ENCODE results near the gene PLTP. TPM values are rescaled to one million over a fixed set of nuclear protein-coding genes. Genes with fewer than 3 reads are reported as not detected.

Gene PLTP
- total and polyA plus RNA-seq, 4 donors: 80.7 to 445 (median 108) TPM

DNA sequence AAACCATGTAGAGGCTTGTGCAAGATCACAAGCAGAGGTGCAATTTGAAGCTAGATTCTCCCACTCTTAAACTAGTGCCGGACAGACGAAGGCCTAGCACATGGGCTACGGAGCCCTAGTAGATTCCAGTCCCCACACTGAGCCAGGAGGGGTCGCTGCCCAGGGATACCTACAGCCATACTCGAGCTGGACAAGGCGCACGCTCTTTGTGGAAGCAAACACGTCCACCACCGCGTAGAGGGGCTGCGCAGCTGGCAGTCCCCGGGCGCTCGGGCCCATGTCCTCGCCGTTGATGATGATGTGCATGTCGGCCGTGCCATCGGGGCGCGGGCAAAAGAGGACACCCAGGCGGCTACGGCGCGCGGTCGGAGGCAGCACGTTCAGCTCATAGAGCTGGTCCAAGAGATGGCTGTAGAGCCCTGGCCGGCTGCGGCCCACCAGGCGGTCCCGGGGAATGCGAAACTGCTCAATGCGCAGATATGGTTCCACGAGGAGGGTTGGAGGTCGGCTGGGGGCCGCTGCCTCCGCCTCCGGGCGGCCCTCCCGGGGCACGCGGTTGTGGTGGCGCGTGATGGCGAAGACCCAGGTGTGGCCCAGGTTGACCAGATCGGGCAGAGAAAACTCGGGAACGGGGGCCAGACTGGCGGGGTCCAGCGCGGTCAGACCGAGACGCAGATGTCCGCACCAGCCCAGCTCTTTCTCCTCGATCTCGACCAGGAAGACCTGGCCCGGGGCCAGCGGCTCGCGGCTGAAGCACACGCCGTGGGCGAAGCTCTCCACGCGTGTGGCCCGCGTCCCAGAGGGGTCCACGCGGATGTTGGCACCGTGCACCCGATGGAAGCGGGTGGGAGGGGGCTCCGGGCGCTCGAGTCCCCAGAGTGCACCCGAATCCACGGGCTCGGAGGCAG, 21.6 kb downstream of the PLTP start:
- Histone ChIP-seq H3K27me3 (ENCODE audit: control insufficient read depth in 1 of 2, insufficient read depth in 2 of 2, low read length in 1 of 2) (no peaks in the 10 kb centered on the region), H3K9me3 (ENCODE audit: control insufficient read depth, low read length) (no peaks in the 10 kb centered on the region), H3K27ac (ENCODE audit: low read depth in 1 of 2, low read length in 2 of 2) (peak overlapping the region in 1 of 2 donors; percentile 50), H3K4me3 (ENCODE audit: low read length in 2 of 2) (peak overlapping the region; percentile 42 to 55), H3K4me1 (ENCODE audit: control insufficient read depth in 1 of 2, insufficient read depth in 2 of 2, low read length in 2 of 2) (no peaks in the 10 kb centered on the region), H3K36me3 (ENCODE audit: control insufficient read depth in 1 of 2, insufficient read depth in 2 of 2, low read length in 1 of 2) (no peaks in the 10 kb centered on the region)
- 1% methylated on average over 76 to 79 of the region's 79 CpGs for WGBS, 2 donors
- DNase-seq (peak; percentile 90 to 95), ATAC-seq (ENCODE audit: low FRiP score) (peak; percentile 89)
- intact Hi-C loops (cut with DNase I): loop anchor here (5.0 kb wide), 2 partner anchors 82 to 93 kb away; partner anchors contain the start of gene ZNF335 (in 1 of the 2)

GRCh38 chr20:45888681-45889080, 23.3 kb downstream of the PLTP start:
- Histone ChIP-seq H3K27ac (ENCODE audit: low read depth in 1 of 2, low read length in 2 of 2) (no peak overlapping the region), H3K9me3 (ENCODE audit: control insufficient read depth, low read length) (no peaks in the 10 kb centered on the region), H3K27me3 (ENCODE audit: control insufficient read depth in 1 of 2, insufficient read depth in 2 of 2, low read length in 1 of 2) (no peaks in the 10 kb centered on the region), H3K4me3 (ENCODE audit: low read length in 2 of 2) (no peak overlapping the region), H3K36me3 (ENCODE audit: control insufficient read depth in 1 of 2, insufficient read depth in 2 of 2, low read length in 1 of 2) (peaks cover 0 to under 1% of the 10 kb centered on the region in 2 donors), H3K4me1 (ENCODE audit: control insufficient read depth in 1 of 2, insufficient read depth in 2 of 2, low read length in 2 of 2) (no peaks in the 10 kb centered on the region)
- ATAC-seq (ENCODE audit: low FRiP score) (no peak), DNase-seq (peak in 1 of 2 donors; percentile 65)
- intact Hi-C loops (cut with DNase I): loop anchor here in 1 of 2 donors (10.0 kb wide), 1 partner anchor 54 kb away; the partner anchor contains the start of gene SNX21
- WGBS, 2 donors: 88 to 89% methylated on average over 3 of the region's 3 CpGs

- H3K27ac ChIP-seq (ENCODE audit: low read depth in 1 of 2, low read length in 2 of 2): no peak within 1 kb of the TSS
- intact Hi-C loops (cut with DNase I): loop anchor here in 1 of 2 donors (10.0 kb wide), 1 partner anchor 53 kb away; the partner anchor contains the start of gene SNX21
- no peak within 1 kb of the TSS for H3K4me3 ChIP-seq (ENCODE audit: low read length in 2 of 2)
- no peaks in the 10 kb centered on the region for H3K4me1 ChIP-seq (ENCODE audit: control insufficient read depth in 1 of 2, insufficient read depth in 2 of 2, low read length in 2 of 2)
- ATAC-seq (ENCODE audit: low FRiP score) (no peak), DNase-seq (peak in 1 of 2 donors; percentile 28)
- H3K27me3 ChIP-seq (ENCODE audit: control insufficient read depth in 1 of 2, insufficient read depth in 2 of 2, low read length in 1 of 2): no peaks in the 10 kb centered on the region
- H3K36me3 ChIP-seq (ENCODE audit: control insufficient read depth in 1 of 2, insufficient read depth in 2 of 2, low read length in 1 of 2): peaks cover 0 to 2% of the 10 kb centered on the region in 2 donors
- 91 to 95% methylated on average over 8 of the region's 8 CpGs for WGBS, 2 donors
- H3K9me3 ChIP-seq (ENCODE audit: control insufficient read depth, low read length): no peaks in the 10 kb centered on the region
Measured at GRCh38 chr20:45887346-45887715, 24.6 kb downstream of the PLTP start, which contains the start of gene SPATA25. Gene SPATA25, minus strand, starts transcription at chr20:45887622. Its CDS starts 32 bp downstream, at chr20:45887590.

DNA sequence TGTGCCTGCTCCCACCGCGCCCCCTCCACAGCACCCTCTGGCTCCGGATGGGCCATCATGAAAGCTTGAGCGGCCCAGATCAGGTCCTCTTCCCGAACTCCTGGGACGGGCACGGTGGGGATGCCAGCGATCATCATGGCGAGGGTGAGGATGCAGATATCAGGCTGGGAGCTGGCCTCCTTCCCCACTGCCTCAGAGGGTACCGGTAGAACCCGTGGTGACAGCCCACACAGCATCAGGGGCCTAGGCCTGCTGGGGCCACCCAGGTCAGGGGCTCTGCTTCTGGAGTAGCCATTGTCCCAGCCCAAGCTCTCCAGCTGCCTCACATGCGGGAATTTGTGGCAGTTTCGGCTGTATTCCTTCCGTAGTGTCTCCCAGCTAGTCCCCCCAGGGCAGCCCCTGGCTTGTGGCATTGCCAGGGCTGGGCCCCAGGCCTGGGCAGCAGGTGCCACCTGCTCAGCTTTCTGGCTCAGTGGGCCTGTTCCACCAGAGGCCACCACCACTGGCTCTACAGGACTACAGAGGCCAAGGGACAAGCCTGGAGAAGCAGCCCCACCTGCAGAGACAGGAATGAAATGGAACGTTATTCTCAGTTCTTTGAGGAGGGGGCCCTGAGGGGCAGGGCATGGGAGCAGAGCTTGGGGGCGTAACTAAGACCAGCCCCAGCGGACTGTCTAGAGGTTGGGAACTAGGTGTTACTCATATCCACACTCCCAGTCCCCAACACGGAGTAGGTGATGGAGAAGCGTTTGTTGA, 25.2 kb downstream of the PLTP start:
- H3K4me1 ChIP-seq (ENCODE audit: control insufficient read depth in 1 of 2, insufficient read depth in 2 of 2, low read length in 2 of 2): no peaks in the 10 kb centered on the region
- peak in 1 of 2 donors; percentile 72 for DNase-seq
- H3K4me3 ChIP-seq (ENCODE audit: low read length in 2 of 2): no peak overlapping the region
- 85 to 87% methylated on average over 19 of the region's 19 CpGs for WGBS, 2 donors
- intact Hi-C loops (cut with DNase I): loop anchor here in 1 of 2 donors (10.0 kb wide), 1 partner anchor 52 kb away; the partner anchor contains the start of gene SNX21
- no peak overlapping the region for H3K27ac ChIP-seq (ENCODE audit: low read depth in 1 of 2, low read length in 2 of 2)
- H3K36me3 ChIP-seq (ENCODE audit: control insufficient read depth in 1 of 2, insufficient read depth in 2 of 2, low read length in 1 of 2): peaks cover 0 to 2% of the 10 kb centered on the region in 2 donors
- ATAC-seq (ENCODE audit: low FRiP score): no peak
- H3K27me3 ChIP-seq (ENCODE audit: control insufficient read depth in 1 of 2, insufficient read depth in 2 of 2, low read length in 1 of 2): no peaks in the 10 kb centered on the region
- no peaks in the 10 kb centered on the region for H3K9me3 ChIP-seq (ENCODE audit: control insufficient read depth, low read length)

GRCh38 chr20:45883100-45883469, 28.9 kb downstream of the PLTP start:
- H3K27me3 ChIP-seq (ENCODE audit: control insufficient read depth in 1 of 2, insufficient read depth in 2 of 2, low read length in 1 of 2): no peaks in the 10 kb centered on the region
- no peak for ATAC-seq (ENCODE audit: low FRiP score)
- H3K36me3 ChIP-seq (ENCODE audit: control insufficient read depth in 1 of 2, insufficient read depth in 2 of 2, low read length in 1 of 2): peaks cover 0 to 2% of the 10 kb centered on the region in 2 donors
- no peak overlapping the region for H3K4me3 ChIP-seq (ENCODE audit: low read length in 2 of 2)
- intact Hi-C loops (cut with DNase I): loop anchor here in 1 of 2 donors (10.0 kb wide), 1 partner anchor 48 kb away; the partner anchor contains the start of gene SNX21
- WGBS, 2 donors: 76% methylated on average over 9 of the region's 9 CpGs
- DNase-seq: no peak
- H3K9me3 ChIP-seq (ENCODE audit: control insufficient read depth, low read length): no peaks in the 10 kb centered on the region
- no peak overlapping the region for H3K27ac ChIP-seq (ENCODE audit: low read depth in 1 of 2, low read length in 2 of 2)
- no peaks in the 10 kb centered on the region for H3K4me1 ChIP-seq (ENCODE audit: control insufficient read depth in 1 of 2, insufficient read depth in 2 of 2, low read length in 2 of 2)

DNA sequence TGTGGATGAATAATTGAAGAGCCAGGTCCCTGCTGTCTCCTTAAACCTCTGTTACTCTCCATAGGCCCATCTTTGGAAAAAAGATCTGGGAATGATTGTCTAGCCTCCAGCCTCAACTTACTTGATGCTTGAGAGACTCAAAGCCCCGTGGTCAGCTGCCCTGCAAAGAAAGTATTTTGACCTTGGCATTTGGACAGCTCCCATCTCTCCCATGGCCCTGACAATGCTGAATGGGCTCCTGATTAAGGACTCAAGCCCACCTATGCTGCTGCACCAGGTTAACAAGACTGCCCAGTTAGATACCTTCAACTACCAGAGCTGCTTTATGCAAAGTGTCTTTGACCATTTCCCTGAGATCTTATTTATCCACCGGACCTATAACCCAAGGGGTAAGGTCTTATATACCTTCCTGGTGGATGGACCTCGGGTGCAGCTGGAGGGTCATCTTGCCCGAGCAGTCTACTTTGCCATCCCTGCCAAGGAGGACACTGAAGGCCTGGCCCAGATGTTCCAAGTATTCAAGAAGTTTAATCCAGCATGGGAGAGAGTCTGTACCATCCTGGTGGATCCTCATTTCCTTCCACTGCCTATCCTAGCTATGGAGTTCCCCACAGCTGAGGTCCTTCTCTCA, 29.4 kb downstream of the PLTP start:
- peaks cover 0 to 4% of the 10 kb centered on the region in 2 donors for H3K36me3 ChIP-seq (ENCODE audit: control insufficient read depth in 1 of 2, insufficient read depth in 2 of 2, low read length in 1 of 2)
- H3K27me3 ChIP-seq (ENCODE audit: control insufficient read depth in 1 of 2, insufficient read depth in 2 of 2, low read length in 1 of 2): no peaks in the 10 kb centered on the region
- intact Hi-C loops (cut with DNase I): loop anchor here in 1 of 2 donors (10.0 kb wide), 1 partner anchor 48 kb away; the partner anchor contains the start of gene SNX21
- H3K4me3 ChIP-seq (ENCODE audit: low read length in 2 of 2): no peak overlapping the region
- WGBS, 2 donors: 77 to 81% methylated on average over 4 of the region's 4 CpGs
- no peaks in the 10 kb centered on the region for H3K9me3 ChIP-seq (ENCODE audit: control insufficient read depth, low read length)
- H3K4me1 ChIP-seq (ENCODE audit: control insufficient read depth in 1 of 2, insufficient read depth in 2 of 2, low read length in 2 of 2): no peaks in the 10 kb centered on the region
- H3K27ac ChIP-seq (ENCODE audit: low read depth in 1 of 2, low read length in 2 of 2): no peak overlapping the region
- no peak for DNase-seq
- no peak for ATAC-seq (ENCODE audit: low FRiP score)

GRCh38 chr20:45880988-45881788, 30.8 kb downstream of the PLTP start, which contains the start of gene ZSWIM1:
Gene ZSWIM1, plus strand, starts transcription at chr20:45881227. Its CDS starts 1,366 bp downstream, at chr20:45882593.
- DNase-seq (peak; percentile 99 to 100), ATAC-seq (ENCODE audit: low FRiP score) (peak; percentile 97)
- intact Hi-C loops (cut with DNase I): loop anchor here in 1 of 2 donors (10.0 kb wide), 1 partner anchor 46 kb away; the partner anchor contains the start of gene SNX21
- peak within 1 kb of the TSS in 1 of 2 donors; percentile 74 for H3K27ac ChIP-seq (ENCODE audit: low read depth in 1 of 2, low read length in 2 of 2)
- no peaks in the 10 kb centered on the region for H3K4me1 ChIP-seq (ENCODE audit: control insufficient read depth in 1 of 2, insufficient read depth in 2 of 2, low read length in 2 of 2)
- peaks cover 0 to 12% of the 10 kb centered on the region in 2 donors for H3K36me3 ChIP-seq (ENCODE audit: control insufficient read depth in 1 of 2, insufficient read depth in 2 of 2, low read length in 1 of 2)
- no peaks in the 10 kb centered on the region for H3K27me3 ChIP-seq (ENCODE audit: control insufficient read depth in 1 of 2, insufficient read depth in 2 of 2, low read length in 1 of 2)
- WGBS, 2 donors: 0% methylated on average over 23 of the region's 23 CpGs
- no peaks in the 10 kb centered on the region for H3K9me3 ChIP-seq (ENCODE audit: control insufficient read depth, low read length)
- H3K4me3 ChIP-seq (ENCODE audit: low read length in 2 of 2): peak within 1 kb of the TSS; percentile 29 to 45

Measured in aorta (tissue), 5 donors.